IPS DF 4.7 (cell line): Measurements from ENCODE around the gene AKR1B1.

Experiments
- DNase-seq: peaks from one replicate; pipeline ENCODE4 v3.0.0-alpha.2; 2013; ENCODE audit warnings: low spot score; ENCODE audit errors: extremely low read depth

The AKR1B1 gene

GRCh38 chr7:134444961-134445315, 14.0 kb downstream of the AKR1B1 start:
- no peak for DNase-seq

GRCh38 chr7:134444198-134444960, 14.5 kb downstream of the AKR1B1 start:
- DNase-seq = no peak

DNA sequence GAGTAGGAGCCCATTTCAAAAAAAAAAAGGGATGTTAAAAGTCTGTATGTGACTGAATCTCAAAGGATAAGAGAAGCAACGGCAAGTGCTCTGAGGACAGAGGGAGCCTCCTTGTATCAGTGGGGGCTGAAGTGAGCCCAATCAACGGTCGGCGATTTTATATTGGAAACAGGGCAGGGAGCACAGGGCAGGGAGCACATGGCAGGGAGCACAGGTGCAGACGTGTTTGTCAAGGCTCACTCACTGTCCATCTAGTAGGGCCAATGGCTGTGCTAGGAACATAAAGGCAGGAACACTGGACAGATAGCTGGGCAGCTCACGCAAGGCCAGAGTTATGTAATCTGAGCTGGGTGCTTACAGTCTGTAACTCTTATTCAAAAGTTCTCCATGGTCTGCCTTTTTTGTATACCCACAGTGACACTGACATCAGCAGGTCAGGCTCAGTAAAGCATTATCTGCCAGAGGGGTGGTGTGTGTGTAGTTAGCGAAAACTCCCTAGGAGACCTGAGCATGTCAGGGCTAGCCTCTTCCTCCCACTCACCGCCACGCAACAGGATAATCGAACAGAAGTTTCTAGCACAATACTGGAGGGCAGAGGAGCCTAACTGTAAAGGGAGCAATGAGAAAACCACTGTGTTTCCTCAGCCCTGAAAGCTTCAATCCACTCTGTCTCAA, 15.4 kb downstream of the AKR1B1 start:
- no peak for DNase-seq

DNA sequence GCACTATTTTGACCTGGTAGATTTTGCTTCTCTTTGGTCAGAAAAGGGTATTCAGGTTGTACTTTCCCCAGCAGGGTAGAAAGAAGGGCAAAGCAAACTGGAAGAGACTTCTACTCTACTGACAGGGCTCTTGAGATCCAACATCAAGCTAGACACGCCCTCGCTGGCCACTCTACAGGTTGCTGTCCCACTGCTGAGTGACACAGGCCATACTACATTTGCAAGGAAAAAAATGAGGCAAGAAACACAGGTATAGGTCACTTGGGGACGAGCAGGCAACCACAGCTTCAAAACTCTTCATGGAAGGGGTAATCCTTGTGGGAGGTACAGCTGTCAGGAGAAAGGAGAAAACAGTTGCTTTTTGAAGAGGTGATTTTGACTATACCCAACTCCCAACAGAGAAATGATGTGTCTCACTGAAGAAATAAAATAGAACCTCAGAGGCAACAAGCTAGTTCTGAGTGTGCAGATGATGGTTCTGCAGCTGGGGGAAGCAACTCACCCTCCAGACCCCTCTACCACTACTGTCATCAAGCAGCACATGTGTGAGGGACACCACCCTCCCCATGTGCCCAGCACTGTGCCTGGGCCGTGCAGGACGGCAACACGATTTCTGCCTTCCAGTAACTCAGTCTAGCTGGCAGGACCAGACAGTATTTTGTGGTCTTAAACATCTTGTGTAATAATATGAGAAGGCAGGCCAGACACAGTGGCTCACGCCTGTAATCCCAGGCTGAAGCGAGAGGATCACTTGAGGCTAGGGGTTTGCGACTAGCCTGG, 16.3 kb downstream of the AKR1B1 start:
- no peak for DNase-seq

- DNase-seq = no peak
These were observed 17.6 kb downstream of the AKR1B1 start for GRCh38 chr7:134441264-134441663.

DNA sequence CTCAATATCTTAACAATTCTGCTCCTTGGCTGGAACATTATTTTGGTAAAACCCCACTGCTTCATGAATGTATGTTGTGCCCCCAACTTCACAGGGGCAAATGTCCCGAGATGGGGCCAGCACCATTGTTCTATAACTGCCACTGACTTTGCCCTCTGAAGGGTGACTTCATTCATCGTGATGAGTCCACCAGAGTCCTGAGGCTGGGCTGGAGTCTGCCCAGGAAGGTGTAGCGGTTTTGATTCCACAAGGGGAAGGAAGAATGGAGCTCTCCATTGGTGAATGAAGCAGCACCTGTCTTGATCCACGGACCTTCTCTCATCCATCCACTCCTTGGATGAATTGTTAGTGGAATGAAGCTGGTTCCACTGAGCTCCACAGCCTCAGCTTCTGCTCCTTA, 18.4 kb downstream of the AKR1B1 start:
- DNase-seq = no peak

DNA sequence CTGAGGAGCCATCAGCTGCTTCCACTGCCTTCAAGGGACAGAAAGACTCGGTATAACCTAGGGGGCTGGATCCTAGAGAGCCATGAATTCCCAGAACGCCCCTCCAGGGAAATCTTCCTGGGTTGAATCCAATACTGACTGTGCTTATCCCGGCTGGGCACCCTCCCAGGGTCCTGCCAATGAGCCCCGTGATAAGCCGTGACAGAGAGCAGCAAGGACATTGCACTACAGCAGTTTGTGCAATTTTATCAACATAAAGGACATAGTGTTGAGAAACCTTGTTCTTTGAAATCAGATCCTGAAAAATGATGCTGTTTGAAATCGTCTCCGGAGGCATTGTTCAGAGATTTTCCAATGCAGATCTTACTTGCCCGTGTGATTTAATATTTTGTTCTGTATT, 18.8 kb downstream of the AKR1B1 start:
- no peak for DNase-seq

DNA sequence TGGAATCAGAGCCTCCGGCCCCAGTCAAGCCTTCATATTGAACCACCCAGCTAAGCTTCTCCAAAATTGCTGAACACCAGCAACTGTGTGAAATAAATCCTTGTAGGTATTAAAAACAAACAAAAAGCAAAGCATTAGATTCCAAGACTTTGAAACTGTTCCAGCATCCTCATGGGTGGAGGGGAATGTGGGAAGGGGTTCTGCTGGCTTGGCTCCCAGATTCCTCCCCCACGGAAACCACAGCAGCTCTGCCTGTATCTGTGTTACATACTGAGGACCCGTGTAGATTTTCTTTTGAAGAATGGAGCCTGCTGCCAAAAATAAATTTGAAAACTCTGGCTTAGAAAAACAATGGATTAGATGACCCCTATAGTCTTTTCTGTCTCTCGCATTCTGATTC, 20.0 kb downstream of the AKR1B1 start:
- DNase-seq = no peak

DNA sequence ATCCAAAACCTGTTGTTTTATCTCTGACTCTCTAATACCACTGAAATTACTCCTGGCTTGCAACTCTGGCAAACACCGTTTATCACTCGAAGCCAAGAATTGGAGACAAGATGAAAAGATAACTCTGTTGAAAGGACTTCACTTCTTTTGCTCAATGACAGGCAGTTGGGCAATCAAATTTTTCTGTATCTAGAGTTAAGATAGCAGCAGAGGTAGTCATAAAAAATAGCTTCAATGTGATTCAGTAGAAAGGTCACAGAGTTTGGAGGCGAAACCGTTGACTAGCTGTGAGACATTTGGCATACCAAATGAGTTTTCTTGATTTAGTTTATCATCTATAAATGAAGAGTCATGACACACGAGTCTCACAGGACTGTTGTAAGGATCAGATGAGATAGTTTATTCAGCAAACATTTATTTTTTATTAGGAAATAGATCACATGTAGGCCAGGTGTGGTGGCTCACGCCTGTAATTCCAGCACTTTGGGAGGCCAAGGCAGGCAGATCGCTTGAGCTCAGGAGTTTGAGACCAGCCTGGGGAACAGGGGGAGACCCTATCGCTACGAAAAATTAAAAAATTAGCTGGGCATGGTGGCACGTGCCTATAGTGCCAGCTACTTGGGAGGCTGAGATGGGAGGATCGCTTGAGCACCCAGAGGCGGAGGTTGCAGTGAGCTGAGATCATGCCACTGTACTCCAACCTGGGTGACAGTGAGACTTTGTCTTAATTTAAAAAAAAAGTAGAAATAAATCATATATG, 23.6 kb downstream of the AKR1B1 start:
- DNase-seq = no peak

GRCh38 chr7:134434701-134435100, 24.2 kb downstream of the AKR1B1 start:
- DNase-seq = no peak

- DNase-seq = no peak
These were observed 25.5 kb downstream of the AKR1B1 start for GRCh38 chr7:134433430-134433829.

DNA sequence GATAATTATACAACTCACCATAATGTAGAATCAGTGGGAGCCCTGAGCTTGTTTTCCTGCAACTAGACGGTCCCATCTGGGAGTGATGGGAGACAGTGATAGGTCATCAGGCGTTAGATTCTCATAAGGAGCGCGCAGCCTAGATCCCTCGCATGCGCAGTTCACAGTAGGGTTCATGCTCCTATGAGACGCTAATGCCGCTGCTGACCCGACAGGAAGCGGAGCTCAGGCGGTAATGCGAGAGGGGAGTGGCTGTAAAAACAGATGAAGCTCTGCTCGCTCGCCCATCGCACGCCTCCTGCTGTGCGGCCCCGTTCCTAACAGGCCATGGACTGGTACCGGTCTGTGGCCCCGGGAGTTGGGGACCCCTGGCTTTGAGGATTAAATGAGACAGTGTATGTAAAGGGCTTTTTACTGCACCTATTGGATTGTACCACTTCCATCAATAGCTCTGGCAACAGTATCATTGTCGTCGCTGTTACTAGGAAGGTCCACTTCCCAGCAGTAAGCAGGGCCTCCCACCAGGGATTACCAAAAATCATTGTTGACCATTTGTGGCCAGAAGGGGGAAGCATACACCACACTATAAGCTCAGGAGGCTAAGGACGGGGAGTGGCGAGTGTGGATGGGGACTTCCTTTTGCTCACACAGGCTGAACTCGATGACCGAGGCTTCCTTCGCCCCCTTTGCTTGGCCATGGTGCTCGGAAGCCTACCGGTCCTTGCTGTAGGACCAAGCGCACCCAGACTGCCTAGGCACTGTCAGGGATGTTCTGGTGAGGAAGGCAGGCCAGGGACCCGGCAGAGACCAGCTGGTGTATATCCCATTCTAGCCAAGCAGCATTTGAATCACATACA, 26.4 kb downstream of the AKR1B1 start:
- DNase-seq = peak; percentile 75

DNA sequence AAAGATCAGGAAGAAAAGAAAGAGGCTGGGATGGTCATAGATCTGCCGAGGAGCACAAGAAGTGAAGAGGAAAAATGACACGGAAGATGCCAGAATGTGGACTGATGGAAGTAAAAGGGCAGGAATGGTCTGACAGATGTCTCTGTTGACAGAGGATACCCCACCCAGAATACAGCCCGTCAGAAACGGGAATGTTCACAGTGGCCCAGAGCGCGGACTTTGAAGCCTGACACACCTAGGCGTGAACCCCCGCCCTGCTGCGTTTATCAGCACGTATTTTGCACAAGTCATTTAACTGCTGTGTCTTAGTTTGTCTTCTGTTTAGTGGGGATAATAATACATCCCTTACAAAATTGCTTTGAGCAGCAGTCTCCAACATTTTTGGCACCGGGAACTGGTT, 27.1 kb downstream of the AKR1B1 start:
- DNase-seq = no peak

GRCh38 chr7:134429481-134429880, 29.4 kb downstream of the AKR1B1 start:
- no peak for DNase-seq

- DNase-seq = no peak
These were observed 30.0 kb downstream of the AKR1B1 start for GRCh38 chr7:134428942-134429341.

- DNase-seq = no peak
These were observed 31.0 kb downstream of the AKR1B1 start for GRCh38 chr7:134427896-134428295.

DNA sequence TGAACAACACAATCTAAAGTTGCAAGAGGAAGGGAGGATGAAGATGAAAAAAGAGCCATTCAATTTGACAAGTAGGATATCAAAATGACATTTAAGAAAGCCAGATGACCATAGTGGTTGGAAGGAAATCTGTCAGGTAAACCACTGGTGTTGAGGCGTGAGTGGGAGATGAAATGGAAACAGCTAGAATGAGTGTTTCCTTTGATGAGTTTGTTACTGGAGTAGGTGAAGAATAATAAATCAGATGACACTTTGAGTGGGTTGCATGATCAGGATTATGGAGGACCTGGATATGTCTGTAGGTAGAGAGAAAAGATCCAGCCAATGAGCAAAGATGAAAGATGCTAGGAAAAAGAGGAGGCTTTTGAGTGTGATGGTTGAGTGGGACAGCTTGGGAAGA, 33.1 kb downstream of the AKR1B1 start:
- DNase-seq = no peak

DNA sequence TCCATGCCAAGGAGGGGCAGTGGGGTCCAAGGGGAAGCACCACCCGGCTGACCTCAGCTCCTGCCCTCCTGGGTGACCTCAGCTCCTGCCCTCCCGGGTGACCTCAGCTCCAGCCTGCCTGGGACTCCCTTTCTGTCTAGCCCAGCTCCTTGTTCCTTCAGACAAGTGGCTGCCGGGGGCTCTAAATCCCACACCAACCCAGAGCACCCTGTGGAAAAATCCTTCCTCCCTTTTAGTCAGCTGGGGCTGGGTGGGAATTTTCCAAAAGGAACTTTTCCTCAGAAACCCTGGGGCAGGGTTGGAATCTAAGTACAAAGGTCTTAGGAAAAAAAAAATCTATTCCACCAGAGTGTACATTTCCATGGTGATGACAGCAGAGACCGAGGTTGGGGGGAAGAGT, 36.3 kb downstream of the AKR1B1 start:
- no peak for DNase-seq

GRCh38 chr7:134422008-134422407, 36.9 kb downstream of the AKR1B1 start:
- DNase-seq = no peak

GRCh38 chr7:134420424-134421125, 38.3 kb downstream of the AKR1B1 start:
- DNase-seq = peak; percentile 33
